Measurements from ENCODE around the gene CST9.
"Not testable (repeated sequence)": the region's sequence is repeated elsewhere in the genome, so short reads cannot be mapped to it uniquely, and the experiment has no call there.

The CST9 gene

GRCh38 chr20:23623666-23624323, 18.1 kb upstream of the CST9 start:
- no peak for DNase-seq (ENCODE audit: low spot score)

- no peak for DNase-seq (ENCODE audit: low spot score)
Measured at GRCh38 chr20:23622839-23623343, 17.2 kb upstream of the CST9 start.

GRCh38 chr20:23622401-23622800, 16.7 kb upstream of the CST9 start:
- not testable (repeated sequence) for DNase-seq (ENCODE audit: low spot score)

- not testable (repeated sequence) for DNase-seq (ENCODE audit: low spot score)
Measured at GRCh38 chr20:23620670-23621386, 15.1 kb upstream of the CST9 start.

- no peak for DNase-seq (ENCODE audit: low spot score)
Measured at GRCh38 chr20:23614163-23614562, 8.4 kb upstream of the CST9 start.

- DNase-seq (ENCODE audit: low spot score), result no peak
Measured at GRCh38 chr20:23613676-23614075, 8.0 kb upstream of the CST9 start.

- DNase-seq (ENCODE audit: low spot score), result no peak
Measured at GRCh38 chr20:23612396-23612795, 6.7 kb upstream of the CST9 start.

GRCh38 chr20:23609486-23610109, 3.9 kb upstream of the CST9 start:
- no peak for DNase-seq (ENCODE audit: low spot score)

GRCh38 chr20:23608251-23608846, 2.6 kb upstream of the CST9 start:
- no peak for DNase-seq (ENCODE audit: low spot score)

GRCh38 chr20:23607497-23608245, 2.0 kb upstream of the CST9 start:
- DNase-seq (ENCODE audit: low spot score), result no peak

GRCh38 chr20:23606652-23607049, 934 bp upstream of the CST9 start:
- DNase-seq (ENCODE audit: low spot score), result peak; percentile 73

- no peak for DNase-seq (ENCODE audit: low spot score)
Measured at GRCh38 chr20:23604306-23604705, 1.4 kb downstream of the CST9 start.

- DNase-seq (ENCODE audit: low spot score), result no peak
Measured at GRCh38 chr20:23603321-23603720, 2.4 kb downstream of the CST9 start.

GRCh38 chr20:23602699-23603098, 3.0 kb downstream of the CST9 start:
- DNase-seq (ENCODE audit: low spot score), result no peak

GRCh38 chr20:23602241-23602640, 3.5 kb downstream of the CST9 start:
- no peak for DNase-seq (ENCODE audit: low spot score)

GRCh38 chr20:23601715-23602114, 4.0 kb downstream of the CST9 start:
- no peak for DNase-seq (ENCODE audit: low spot score)

- DNase-seq (ENCODE audit: low spot score), result no peak
Measured at GRCh38 chr20:23598481-23598880, 7.2 kb downstream of the CST9 start.

GRCh38 chr20:23596579-23597250, 9.0 kb downstream of the CST9 start:
- DNase-seq (ENCODE audit: low spot score), result no peak

GRCh38 chr20:23595941-23596340, 9.8 kb downstream of the CST9 start:
- DNase-seq (ENCODE audit: low spot score), result no peak

GRCh38 chr20:23588434-23589403, 17.0 kb downstream of the CST9 start:
- DNase-seq (ENCODE audit: low spot score), result no peak
